Upper lobe of right lung (tissue), 1 donor: ENCODE measurements around the gene PPFIBP2. TPM values are rescaled to one million over a fixed set of nuclear protein-coding genes. Genes with fewer than 3 reads are reported as not detected.
A peak's percentile ranks its signal among the peaks of the same experiment; 100 is the strongest.

ENCODE experiments used
- ATAC-seq: fragments of 200-7000 bp; cut with Tn5 transposase; one replicate; pipeline ENCODE4 v1.9.1; 2020; ENCODE audit warnings: mild to moderate bottlenecking, moderate library complexity
- DNase-seq: peaks from one replicate; pipeline ENCODE4 v3.0.0-alpha.2; 2020
- H3K27ac ChIP-seq: fragments of 200-600 bp; one replicate; pipeline ENCODE4 v1.8.0; 2022
- H3K27me3 ChIP-seq: fragments of 200-600 bp; one replicate; pipeline ENCODE4 v1.8.0; 2022; ENCODE audit warnings: mild to moderate bottlenecking
- H3K36me3 ChIP-seq: fragments of 200-600 bp; one replicate; pipeline ENCODE4 v1.8.0; 2022
- H3K4me1 ChIP-seq: fragments of 200-600 bp; one replicate; pipeline ENCODE4 v1.8.0; 2022
- H3K4me3 ChIP-seq: fragments of 200-600 bp; one replicate; pipeline ENCODE4 v1.8.0; 2022; ENCODE audit warnings: mild to moderate bottlenecking
- H3K9me3 ChIP-seq: fragments of 200-600 bp; one replicate; pipeline ENCODE4 v1.8.0; 2022
- intact Hi-C: fragments of 100-400 bp; cut with DNase I; formaldehyde crosslinking; loops from one replicate; pipeline ENCODE4 v1.11.0; 2022
- total RNA-seq: library from RNA; stranded (reverse); fragmentation: NEBNext Ultra II Directional; extraction: Animal tissue kit (Norgen Biotek cat#: 25700); gene quantifications from one replicate; pipeline ENCODE4 v1.2.1, GENCODE V29; 2021
- TF ChIP-seq, protein P1 (sequence below): fragments of 200-600 bp; IDR thresholded peaks from one replicate; pipeline ENCODE4 v1.8.0; 2022; ENCODE audit warnings: antibody characterized with exemption
- donor health status: DM: no; HTN: yes; CAD: no; lungs with severe emphysema.

The PPFIBP2 gene
- total RNA-seq, 1 donor from 2014 or later = 26.8 TPM

DNA sequence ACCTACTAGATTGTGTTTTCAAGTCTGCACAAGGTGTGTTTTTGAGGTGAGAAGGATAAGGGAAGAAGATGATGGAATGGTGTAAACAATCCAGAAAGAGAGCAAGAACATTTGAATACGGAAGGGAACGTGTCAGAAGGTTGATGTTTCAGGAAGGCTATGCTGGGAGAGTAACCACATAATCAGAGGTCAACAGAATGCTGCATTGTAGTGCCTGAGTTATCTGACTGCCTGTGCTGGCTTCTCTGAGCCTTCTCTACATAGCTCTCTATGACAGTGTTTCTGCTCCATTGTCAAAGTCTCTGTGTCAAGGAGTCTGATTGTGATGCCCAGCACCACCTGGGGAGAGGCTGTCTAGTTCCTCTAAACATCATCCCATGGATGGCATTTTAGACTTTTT, 85.4 kb downstream of the PPFIBP2 start:
- Histone ChIP-seq H3K27ac (no peak overlapping the region), H3K4me1 (peaks cover 32% of the 10 kb centered on the region), H3K9me3 (no peaks in the 10 kb centered on the region), H3K27me3 (no peaks in the 10 kb centered on the region), H3K4me3 (no peak overlapping the region), H3K36me3 (no peaks in the 10 kb centered on the region)
- ATAC-seq = no peak
- TF ChIP-seq, protein P1, sequence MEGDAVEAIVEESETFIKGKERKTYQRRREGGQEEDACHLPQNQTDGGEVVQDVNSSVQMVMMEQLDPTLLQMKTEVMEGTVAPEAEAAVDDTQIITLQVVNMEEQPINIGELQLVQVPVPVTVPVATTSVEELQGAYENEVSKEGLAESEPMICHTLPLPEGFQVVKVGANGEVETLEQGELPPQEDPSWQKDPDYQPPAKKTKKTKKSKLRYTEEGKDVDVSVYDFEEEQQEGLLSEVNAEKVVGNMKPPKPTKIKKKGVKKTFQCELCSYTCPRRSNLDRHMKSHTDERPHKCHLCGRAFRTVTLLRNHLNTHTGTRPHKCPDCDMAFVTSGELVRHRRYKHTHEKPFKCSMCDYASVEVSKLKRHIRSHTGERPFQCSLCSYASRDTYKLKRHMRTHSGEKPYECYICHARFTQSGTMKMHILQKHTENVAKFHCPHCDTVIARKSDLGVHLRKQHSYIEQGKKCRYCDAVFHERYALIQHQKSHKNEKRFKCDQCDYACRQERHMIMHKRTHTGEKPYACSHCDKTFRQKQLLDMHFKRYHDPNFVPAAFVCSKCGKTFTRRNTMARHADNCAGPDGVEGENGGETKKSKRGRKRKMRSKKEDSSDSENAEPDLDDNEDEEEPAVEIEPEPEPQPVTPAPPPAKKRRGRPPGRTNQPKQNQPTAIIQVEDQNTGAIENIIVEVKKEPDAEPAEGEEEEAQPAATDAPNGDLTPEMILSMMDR = no peak
- DNase-seq = no peak
- intact Hi-C loops = no loop called here

DNA sequence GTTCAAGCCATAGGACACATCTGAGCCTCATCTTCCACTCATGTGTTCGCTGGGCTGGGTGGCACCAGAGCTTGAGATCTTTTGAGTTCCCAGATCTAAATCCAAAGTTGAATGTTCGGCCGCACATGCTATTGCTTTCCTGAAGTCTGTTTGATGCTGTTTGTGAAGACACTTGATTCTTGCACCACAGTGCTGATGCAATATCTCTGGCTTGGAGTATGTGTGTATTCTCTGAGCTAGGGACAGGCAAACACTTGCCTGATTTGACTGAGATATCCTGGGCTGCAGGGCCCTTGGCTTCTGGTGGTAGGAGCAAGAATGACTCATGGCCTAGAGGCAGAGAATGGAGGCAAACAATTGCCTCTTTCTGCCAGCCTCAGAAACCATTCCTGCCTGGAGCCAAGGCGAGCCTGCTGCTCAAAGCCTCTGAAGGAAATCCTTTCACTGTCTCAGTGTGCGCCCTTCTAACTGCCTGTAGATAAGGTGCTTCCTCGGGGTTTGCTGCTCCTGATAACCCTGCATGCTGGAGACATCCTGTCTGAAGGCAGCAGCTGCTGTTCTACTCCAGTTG, 86.5 kb downstream of the PPFIBP2 start:
- no peak overlapping the region for H3K4me3 ChIP-seq
- peak overlapping the region; percentile 53 for H3K27ac ChIP-seq
- DNase-seq (peak; percentile 73), ATAC-seq (peak; percentile 89)
- H3K36me3 ChIP-seq = no peaks in the 10 kb centered on the region
- TF ChIP-seq, protein P1 = no peak
- H3K27me3 ChIP-seq = no peaks in the 10 kb centered on the region
- peaks cover 30% of the 10 kb centered on the region for H3K4me1 ChIP-seq
- H3K9me3 ChIP-seq = no peaks in the 10 kb centered on the region
- intact Hi-C loops = no loop called here

DNA sequence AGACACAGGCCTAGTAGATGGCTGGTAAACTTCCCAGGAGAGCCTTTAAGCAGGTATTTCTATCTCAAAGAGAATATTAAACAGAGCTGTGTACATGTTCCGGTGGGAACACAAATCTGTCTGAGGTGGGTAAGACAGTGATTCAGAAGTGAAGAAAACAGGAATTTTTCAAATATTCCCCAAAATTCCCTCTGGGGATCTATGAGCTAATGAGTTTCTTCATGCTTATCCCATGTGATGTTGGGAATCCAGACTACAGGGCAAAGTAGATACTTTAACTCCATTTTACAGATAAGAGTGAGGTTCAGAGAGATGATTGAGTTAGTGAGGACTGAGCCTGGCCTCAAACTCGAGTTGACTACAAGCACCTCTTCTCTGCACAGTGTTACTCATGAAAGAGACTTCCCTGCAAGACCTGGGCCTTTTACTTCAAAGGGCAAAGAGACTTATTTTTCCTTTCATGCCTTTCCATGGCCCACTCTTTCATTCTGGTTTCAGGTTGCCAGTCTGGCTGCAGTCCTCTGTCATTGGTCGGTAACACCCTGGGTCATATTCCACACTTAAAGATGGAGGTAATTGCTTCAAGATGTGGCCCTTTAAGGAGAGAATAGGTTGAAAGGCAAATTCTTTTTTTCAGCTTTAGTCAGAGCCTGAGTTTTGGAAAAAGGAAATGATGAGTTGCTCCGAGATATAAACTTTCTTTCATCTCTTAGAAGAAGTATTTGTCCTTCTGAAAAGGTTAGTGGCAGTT, 89.4 kb downstream of the PPFIBP2 start:
- DNase-seq = no peak
- Histone ChIP-seq H3K4me3 (no peak overlapping the region), H3K27ac (no peak overlapping the region), H3K9me3 (no peaks in the 10 kb centered on the region), H3K36me3 (no peaks in the 10 kb centered on the region), H3K4me1 (peaks cover 10% of the 10 kb centered on the region), H3K27me3 (no peaks in the 10 kb centered on the region)
- intact Hi-C loops = no loop called here
- TF ChIP-seq, protein P1 = no peak
- no peak for ATAC-seq

DNA sequence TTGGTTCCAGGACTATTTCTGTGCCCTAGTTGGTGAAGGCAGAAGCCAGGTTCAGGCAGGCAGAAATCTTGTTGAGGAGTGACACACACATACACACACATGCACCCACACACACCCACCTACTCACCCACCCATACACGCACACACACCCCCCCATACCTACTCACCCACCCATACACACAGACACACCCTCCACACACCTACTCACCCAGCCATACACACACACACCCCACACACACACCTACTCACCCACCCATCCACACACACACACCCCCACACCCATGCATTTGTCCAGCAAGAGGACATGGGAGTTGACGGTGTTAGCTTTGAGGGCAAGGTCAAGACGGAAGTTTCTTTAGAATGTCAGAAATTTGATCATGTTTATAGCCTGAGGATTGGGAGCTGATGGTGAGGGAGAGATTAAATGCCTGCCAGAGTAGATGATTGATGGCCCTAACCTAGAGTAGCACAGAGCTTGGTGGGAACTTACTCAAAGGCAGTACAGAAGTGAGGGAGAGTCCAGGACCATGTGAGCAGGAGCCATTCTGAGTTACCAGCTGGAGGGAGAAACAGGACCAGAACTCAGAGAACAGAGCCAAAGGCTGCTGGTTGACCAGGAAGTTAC, 90.6 kb downstream of the PPFIBP2 start:
- Histone ChIP-seq H3K27me3 (no peaks in the 10 kb centered on the region), H3K36me3 (no peaks in the 10 kb centered on the region), H3K27ac (no peak overlapping the region), H3K4me1 (peaks cover 10% of the 10 kb centered on the region), H3K9me3 (no peaks in the 10 kb centered on the region), H3K4me3 (no peak overlapping the region)
- intact Hi-C loops = no loop called here
- DNase-seq = no peak
- TF ChIP-seq, protein P1 = no peak
- no peak for ATAC-seq

DNA sequence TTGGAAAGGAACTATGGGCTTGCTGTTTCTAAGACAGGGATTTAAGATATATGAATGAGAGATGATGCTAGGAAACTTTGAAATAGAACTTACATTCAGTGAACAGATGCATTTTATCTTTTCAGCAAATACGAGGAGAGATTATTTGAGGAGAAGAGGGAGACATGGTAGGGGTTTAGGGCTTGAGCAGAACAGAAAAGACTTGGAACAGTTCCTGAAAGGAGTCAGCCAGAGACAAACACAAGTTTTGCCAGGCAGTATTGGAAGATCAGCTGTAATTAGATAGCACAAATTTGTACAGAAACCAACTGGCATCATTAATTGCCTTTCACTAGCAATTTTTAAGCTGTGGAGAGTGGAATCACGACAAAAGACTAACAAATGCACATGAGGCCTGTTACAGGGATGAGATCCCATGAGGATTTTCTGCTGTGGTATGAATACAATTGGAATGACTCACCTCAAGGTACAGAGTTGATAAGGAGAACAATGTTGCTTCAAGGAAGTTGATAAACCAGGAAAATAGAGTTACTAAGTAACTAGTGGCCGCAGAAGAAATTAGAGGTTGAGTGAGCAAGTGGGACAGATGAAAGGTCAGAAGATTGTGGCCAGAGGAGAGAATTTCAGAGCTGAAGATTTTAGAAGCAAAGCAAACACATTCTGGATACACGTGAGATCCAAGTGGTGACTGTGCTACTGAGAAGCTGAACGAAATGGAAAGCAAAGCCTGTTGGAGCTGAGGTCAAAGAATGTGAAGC, 91.6 kb downstream of the PPFIBP2 start:
- no peaks in the 10 kb centered on the region for H3K9me3 ChIP-seq
- no peaks in the 10 kb centered on the region for H3K27me3 ChIP-seq
- DNase-seq (no peak), ATAC-seq (peak; percentile 81)
- intact Hi-C loops = no loop called here
- H3K36me3 ChIP-seq = no peaks in the 10 kb centered on the region
- H3K27ac ChIP-seq = peak overlapping the region; percentile 60
- TF ChIP-seq, protein P1 = no peak
- no peak overlapping the region for H3K4me3 ChIP-seq
- H3K4me1 ChIP-seq = peaks cover 6% of the 10 kb centered on the region
